ENCODE data around the gene TREX2. TPM values are rescaled to one million over a fixed set of nuclear protein-coding genes. Genes with fewer than 3 reads are reported as not detected.

The TREX2 gene
- total RNA-seq, 1 experiment from 2014 or later, result 1.1 TPM

GRCh38 chrX:153457136-153457825 lies 11.4 kb upstream of the TREX2 start:
- H3K4me3 Mint-ChIP-seq, result no peak overlapping the region
- no peak overlapping the region for H2BK15ac ChIP-seq (ENCODE audit: low read depth, low read length)

More at GRCh38 chrX:153457136-153457825, 11.4 kb upstream of the TREX2 start:
- no peak overlapping the region for H2BK12ac ChIP-seq (ENCODE audit: insufficient read length, low read depth, low read length)
- no peak overlapping the region for H3K4me2 ChIP-seq (ENCODE audit: insufficient read depth, insufficient read length, low read length)
- H2BK5ac ChIP-seq (ENCODE audit: insufficient read length, low read length), result no peak overlapping the region
- H3K23ac ChIP-seq (ENCODE audit: insufficient read length, low read depth, low read length), result no peak overlapping the region
- no peaks in the 10 kb centered on the region for H4K20me1 ChIP-seq (ENCODE audit: control insufficient read depth, insufficient read depth, insufficient read length)
- Mint-ChIP-seq H3K4me1 (no peaks in the 10 kb centered on the region), H3K9me3 (peaks cover 72 to 84% of the 10 kb centered on the region in 2 experiments), H3K36me3 (ENCODE audit: insufficient read depth in 1 of 3, low read depth in 3 of 3) (peaks cover 32 to 64% (median 40%) of the 10 kb centered on the region in 3 experiments), H3K27me3 (ENCODE audit: low read depth) (no peaks in the 10 kb centered on the region), H3K27ac (no peak overlapping the region)
- no peak overlapping the region for H2BK120ac ChIP-seq (ENCODE audit: low read depth, low read length, poor library complexity, severe bottlenecking)
- H3K79me1 ChIP-seq (ENCODE audit: insufficient read depth, low read depth, low read length, poor library complexity, severe bottlenecking), result no peaks in the 10 kb centered on the region
- H3K27me3 ChIP-seq (ENCODE audit: insufficient read depth, low read length), result no peaks in the 10 kb centered on the region
- no peaks in the 10 kb centered on the region for H3K4me1 ChIP-seq (ENCODE audit: insufficient read depth, low read length)
- H3K9me3 ChIP-seq (ENCODE audit: control insufficient read depth, low read depth, low read length), result peaks cover 42% of the 10 kb centered on the region
- H2AK5ac ChIP-seq (ENCODE audit: insufficient read length, low read length), result no peak overlapping the region
- H3K14ac ChIP-seq (ENCODE audit: insufficient read depth, low read length), result no peak overlapping the region
- no peak overlapping the region for H2AFZ ChIP-seq (ENCODE audit: low read length)
- no peak overlapping the region for H3K18ac ChIP-seq (ENCODE audit: insufficient read length, low read depth, low read length)
- H2BK20ac ChIP-seq (ENCODE audit: low read depth, low read length, poor library complexity, severe bottlenecking), result no peak overlapping the region
- no peaks in the 10 kb centered on the region for H3K23me2 ChIP-seq (ENCODE audit: insufficient read length, low read depth, low read length, poor library complexity, severe bottlenecking)
- WGBS (ENCODE audit: extremely low coverage, insufficient read length, low lambda C conversion rate), result no CpG with 5 or more reads among the region's 18 CpGs
- H3T11ph ChIP-seq (ENCODE audit: low read length), result no peak overlapping the region
- H3K4ac ChIP-seq (ENCODE audit: low read depth, low read length), result no peak overlapping the region
- no peak overlapping the region for H4K5ac ChIP-seq (ENCODE audit: insufficient read length, low read depth, low read length)
- no peak overlapping the region for H3K9ac ChIP-seq (ENCODE audit: extremely low read depth, insufficient read length, low read length)
- H3K56ac ChIP-seq (ENCODE audit: insufficient read length, low read depth, low read length), result no peak overlapping the region
- H3K27ac ChIP-seq (ENCODE audit: insufficient read length, low read depth, low read length), result no peak overlapping the region
- TF ChIP-seq CTCF (conservative IDR thresholded peaks at IDR 0.05), result no peak
- no peak overlapping the region for H4K8ac ChIP-seq (replicated peaks; ENCODE audit: insufficient read length, low read depth, low read length)
- no peak for DNase-seq
- no peaks in the 10 kb centered on the region for H3K79me2 ChIP-seq (ENCODE audit: insufficient read depth, low read length)
- no peak overlapping the region for H4K91ac ChIP-seq (ENCODE audit: insufficient read length, low read depth, low read length)

Measured in H9 (cell line).